HG02981 (cell line): ENCODE data around the gene CTAG1A.
"Not testable (repeated sequence)": the region's sequence is repeated elsewhere in the genome, so short reads cannot be mapped to it uniquely, and the experiment has no call there.

Source experiments
- ATAC-seq: cut with Tn5 transposase; IDR thresholded peaks from one replicate; pipeline ENCODE4 v1.9.1; 2021; ENCODE audit warnings: mild to moderate bottlenecking, moderate library complexity; ENCODE audit not compliant: unreplicated experiment

CTAG1A gene

DNA sequence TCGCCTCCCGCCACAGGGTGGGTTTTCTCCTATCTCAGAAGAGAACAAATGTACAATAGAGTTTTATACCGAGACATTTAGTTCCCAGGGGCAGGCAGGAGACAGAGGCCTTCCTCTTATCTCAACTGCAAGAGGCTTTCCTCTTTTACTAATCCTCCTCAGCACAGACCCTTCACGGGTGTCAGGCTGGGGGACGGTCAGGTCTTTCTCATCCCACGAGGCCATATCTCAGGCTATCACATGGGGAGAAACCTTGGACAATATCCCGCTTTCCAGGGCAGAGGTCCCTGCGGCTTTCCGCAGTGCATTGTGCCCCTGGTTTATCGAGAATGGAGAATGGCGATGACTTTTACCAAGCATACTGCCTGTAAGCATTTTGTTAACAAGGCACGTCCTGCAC lies 23.9 kb downstream of the CTAG1A start:
- ATAC-seq, result not testable (repeated sequence)

DNA sequence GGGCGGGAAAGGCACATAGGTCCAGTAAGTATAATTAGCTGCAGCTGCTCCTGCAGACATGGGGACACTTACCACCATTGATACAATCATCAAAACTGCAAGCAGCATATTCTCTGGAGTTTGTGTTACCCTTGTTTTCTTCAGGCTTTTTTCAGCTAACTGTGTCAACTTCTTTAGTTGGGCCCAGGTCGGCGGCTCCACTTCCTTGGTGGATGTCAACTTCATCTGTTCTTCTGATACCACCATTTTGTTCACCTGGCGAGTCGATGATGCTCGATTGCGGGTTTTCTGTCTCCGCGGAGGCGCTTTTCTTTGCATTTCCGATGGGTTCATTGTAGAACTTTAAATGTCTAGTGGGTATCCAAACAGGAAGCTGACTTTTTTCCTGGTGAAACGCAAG lies 26.2 kb downstream of the CTAG1A start:
- not testable (repeated sequence) for ATAC-seq

DNA sequence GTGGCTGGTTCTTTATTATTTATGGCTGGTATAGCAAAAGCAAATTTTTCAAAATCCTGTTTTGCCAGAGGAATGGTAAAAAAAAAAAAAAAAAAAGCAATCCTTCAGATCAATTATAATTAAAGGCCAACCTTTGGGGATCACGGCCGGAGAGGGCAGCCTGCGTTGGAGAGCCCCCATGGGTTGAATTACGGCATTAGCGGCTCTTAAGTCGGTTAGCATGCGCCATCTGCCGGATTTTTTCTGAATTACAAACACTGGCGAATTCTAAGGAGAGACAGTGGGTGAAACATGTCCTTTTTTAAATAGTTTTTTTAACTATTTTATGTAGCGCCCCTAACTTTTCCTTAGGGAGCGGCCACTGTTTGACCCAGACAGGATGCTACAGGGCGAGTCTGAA lies 28.7 kb downstream of the CTAG1A start:
- not testable (repeated sequence) for ATAC-seq

DNA sequence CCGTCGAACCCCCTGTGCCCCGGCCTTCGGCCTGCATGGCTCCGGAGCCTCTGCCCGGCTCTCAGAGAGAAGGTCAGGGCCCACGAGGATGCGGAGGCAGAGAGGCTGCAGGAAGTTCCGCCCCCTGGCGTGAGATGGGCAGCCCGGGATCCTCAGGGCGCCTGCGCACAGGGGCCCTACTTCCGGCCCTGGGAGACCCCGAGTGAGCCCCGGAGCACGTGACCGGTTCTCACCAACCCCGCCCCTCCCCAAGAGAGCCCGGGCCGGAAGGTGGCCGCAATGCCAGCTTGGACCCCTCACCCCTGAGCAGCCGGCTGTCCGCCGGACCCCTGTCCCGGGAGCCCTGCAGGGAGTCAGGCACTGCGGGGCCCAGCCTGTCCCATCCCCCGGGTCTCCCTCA lies 34.2 kb downstream of the CTAG1A start, which contains the start of gene CTAG1B:
Gene CTAG1B (minus strand): TSS at position 101 of the 400 bp plus-strand sequence. CDS start 64 bp downstream, at position 37.
- ATAC-seq, result not testable (repeated sequence)

DNA sequence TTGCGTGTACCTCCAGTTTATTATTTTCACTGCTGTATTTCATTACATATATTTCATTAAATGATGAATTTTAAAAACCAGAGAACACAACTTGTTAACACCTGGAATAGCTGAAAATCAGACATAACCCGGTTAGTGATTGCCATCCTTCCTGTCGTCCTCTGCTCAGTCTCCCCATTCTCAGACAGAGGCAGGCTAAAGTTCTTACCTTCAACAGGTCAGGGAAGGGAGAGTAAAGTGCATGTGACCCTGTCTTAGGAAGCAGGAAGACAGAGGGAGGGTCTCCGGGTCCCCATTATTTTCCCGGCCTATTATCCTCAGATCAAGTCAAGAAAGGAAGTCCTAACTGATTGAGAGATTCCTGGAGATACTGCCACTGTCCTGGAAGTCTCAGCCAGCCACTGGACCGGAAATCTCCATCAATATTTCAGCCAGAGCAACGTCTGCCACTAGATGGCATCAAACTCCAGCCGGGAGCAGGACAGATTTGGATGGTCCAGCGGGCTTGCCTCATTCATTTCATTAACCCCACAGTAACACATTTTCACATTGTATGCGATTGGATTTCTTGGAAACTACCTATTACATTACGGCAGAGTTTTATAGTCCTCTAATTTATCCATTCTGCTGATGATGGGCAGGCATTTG lies 36.0 kb downstream of the CTAG1A start:
- ATAC-seq, result not testable (repeated sequence)

DNA sequence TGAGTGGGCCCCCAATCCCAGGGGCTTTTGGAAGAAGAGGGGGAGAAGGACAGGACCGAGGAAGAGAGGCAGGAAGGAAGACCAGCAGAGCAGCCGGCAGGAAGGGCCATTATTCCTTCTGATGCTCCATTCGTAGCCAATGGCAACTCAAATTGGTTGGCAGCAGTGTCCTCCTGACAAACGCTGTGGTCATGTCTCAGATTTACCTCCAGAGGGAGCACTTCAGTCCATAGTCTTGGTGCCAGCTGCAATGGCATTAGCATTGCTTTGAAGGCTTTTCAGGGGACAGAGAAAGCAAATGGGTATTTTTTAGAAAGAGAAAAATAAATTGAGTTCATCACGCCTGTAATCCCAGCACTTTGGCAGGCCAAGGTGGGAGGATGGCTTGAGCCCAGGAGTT lies 44.0 kb downstream of the CTAG1A start:
- ATAC-seq, result not testable (repeated sequence)

DNA sequence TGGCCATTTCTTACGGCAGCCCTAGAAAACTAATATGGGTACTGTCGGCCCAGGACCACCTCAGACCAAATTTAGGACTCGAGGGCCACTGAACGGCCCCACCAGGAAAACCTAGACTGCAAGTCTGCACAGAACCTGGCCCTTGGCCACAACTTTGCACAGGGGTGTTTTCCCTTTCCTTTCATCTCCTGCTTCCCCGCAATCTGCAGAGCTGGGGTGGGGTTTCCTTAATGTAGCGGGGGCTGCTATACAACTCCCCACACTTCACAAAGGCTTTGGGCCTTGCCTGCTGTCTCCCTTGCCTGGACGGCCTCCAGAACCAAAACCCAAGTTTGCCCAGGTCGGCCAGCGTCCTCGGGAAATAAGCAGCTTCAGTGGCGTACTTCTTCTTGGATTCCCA lies 46.0 kb downstream of the CTAG1A start:
- not testable (repeated sequence) for ATAC-seq

DNA sequence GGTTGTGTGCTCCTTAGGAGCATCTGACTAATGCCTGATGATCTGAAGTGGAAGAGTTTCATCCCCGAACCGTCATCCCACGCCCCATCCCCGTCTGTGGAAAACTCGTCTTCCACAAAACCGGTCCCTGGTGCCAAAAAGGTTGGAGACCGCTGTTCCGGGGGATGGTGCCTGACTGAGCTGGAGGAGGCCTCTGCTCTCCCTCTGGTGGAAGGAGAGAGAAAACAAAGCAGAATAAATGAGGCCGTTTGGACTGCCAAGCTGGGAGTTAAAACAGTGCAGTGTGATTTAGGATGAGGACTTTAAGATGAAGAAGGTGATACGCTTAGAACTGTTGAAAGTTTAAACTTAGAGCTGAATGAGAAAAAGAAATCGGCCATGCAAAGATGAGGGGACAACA lies 48.7 kb downstream of the CTAG1A start:
- ATAC-seq, result not testable (repeated sequence)
